ENCODE measurements around the gene ZSCAN20.

ZSCAN20 gene

GRCh38 chr1:33443705-33444180 is 28.7 kb upstream of the ZSCAN20 start:
- no peak for DNase-seq

- no peak for DNase-seq
Observed at GRCh38 chr1:33445108-33445507, 27.3 kb upstream of the ZSCAN20 start.

DNA sequence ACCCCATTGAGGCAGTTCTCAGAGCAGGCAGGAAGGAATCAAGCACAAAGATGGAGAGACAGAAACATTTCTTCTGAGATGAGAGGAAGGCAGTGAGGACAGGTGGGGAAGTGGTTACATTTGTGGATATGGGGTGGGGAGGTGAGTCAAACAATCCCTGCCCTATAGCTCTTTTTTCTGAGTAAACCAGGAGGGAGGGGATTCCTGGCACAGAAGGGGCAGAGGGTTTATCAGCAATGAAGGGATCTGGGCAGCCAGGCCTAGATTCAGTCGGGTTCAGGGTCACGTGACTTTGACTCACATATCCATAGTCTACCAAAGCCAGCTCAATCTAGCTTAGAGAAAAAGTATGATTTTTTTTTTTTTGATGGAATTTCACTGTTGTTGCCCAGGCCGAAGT is 25.9 kb upstream of the ZSCAN20 start:
- no peak for DNase-seq

DNA sequence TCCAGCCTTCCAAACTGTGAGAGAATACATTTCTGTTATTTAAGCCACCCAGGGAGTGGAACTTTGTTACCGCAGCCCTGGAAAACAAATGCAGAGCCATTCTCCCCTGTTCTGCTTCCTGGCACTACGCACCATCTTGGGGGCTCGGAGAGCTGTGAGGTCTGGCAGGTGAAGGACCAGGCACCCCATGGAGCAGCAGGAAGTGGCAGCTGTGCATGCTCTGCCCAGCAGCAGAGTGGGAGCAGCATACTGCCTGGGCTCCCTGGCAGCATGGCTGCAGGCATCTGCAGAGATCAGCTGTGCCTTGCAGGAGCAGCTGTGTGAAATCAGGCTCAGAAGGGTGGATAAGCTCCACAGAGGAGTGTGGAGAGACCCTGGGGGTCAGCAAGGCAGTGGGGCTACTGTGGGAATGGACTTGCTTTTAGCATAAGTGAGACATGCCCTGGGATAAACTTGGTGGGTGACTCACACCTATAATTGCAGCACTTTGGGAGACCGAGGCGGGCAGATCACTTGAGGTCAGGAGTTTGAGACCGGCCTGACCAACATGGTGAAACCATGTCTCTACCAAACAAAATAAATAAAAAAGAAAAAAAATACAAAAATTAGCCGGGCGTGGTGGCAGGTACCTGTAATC is 17.7 kb upstream of the ZSCAN20 start:
- DNase-seq, result peak; percentile 45

- peak; percentile 90 for DNase-seq
Observed at GRCh38 chr1:33455539-33456501, 16.6 kb upstream of the ZSCAN20 start.

GRCh38 chr1:33456502-33456886 is 16.0 kb upstream of the ZSCAN20 start:
- no peak for DNase-seq

DNA sequence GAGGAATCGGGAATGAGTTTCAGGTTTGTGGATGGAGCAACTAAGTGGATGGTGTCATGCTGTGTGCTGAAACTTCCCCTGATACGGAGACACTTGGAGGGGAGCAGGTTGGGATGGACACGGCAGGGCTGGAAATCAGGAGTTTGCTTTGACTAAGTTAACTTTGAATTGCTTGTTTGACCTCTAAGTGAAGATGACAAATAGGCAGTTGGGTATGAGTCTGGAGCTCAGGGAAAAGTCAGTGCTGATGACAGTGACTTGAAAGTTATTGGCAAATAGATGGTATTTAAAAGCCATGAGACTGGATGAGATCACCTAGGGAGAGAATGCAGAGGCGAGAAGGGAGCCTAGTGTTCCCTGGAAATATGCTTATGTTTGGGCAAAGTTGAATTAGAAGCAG is 12.8 kb upstream of the ZSCAN20 start:
- DNase-seq, result peak; percentile 62

- DNase-seq, result no peak
Observed at GRCh38 chr1:33460144-33460543, 12.3 kb upstream of the ZSCAN20 start.

- no peak for DNase-seq
Observed at GRCh38 chr1:33460947-33461629, 11.4 kb upstream of the ZSCAN20 start.

- DNase-seq, result no peak
Observed at GRCh38 chr1:33462405-33463164, 9.9 kb upstream of the ZSCAN20 start.

GRCh38 chr1:33464552-33464951 is 7.9 kb upstream of the ZSCAN20 start:
- DNase-seq, result no peak

DNA sequence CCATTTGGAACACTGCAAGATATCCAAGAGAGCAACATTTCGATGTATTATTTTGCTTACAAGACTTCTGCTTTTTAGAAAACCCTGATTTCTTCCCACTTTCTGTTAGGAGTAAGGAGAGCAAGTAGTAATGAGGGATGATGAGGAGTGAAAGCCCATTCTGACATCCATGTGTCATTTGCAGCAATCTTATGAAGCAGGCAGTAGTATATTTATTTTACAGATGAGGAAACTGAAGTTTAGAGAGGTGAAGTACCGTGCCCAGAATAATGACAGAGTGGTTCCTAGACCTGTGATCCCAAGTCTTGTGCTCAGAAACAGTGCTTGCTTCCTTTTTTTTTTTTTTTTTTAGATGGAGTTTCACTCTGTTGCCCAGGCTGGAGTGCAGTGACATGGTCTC is 7.1 kb upstream of the ZSCAN20 start:
- no peak for DNase-seq

- no peak for DNase-seq
Observed at GRCh38 chr1:33466159-33466558, 6.3 kb upstream of the ZSCAN20 start.

DNA sequence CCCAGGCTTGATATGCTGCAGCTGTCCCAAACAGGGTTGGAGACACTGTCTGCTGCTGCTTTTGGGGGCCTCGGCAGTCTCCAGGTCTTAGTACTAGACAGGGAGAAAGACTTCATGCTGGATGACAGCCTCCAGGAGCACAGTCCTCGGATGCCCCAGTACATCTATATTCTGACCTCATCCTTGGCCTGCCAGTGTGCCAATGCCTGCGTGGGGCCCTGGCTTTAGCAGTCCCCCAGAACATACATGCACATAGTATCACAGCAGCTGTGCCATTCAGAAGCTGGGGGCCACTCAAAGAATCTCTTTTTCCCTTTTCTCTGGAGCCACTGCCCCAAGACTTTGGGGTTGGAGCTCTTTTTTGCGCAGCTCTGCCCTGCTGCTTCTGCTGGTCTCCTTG is 4.4 kb upstream of the ZSCAN20 start:
- DNase-seq, result no peak

DNA sequence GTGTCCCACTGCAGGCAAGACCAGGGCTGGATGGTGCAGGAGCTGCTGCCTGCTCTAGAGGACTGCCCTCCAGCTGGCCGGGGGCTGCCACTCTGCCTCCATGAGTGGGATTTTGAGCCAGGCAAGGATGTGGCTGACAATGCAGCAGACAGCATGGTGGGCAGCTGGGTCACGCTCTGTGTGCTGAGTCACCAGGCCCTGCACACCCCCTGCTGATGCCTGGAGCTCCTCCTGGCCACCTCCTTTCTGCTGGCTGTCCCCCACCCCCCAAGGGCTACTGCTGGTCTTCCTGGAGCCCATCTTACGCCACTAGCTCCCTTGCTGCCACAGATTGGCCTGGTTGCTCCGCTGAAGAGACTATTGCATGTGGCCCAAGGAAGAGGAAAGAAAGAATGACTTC is 3.9 kb upstream of the ZSCAN20 start:
- DNase-seq, result no peak

DNA sequence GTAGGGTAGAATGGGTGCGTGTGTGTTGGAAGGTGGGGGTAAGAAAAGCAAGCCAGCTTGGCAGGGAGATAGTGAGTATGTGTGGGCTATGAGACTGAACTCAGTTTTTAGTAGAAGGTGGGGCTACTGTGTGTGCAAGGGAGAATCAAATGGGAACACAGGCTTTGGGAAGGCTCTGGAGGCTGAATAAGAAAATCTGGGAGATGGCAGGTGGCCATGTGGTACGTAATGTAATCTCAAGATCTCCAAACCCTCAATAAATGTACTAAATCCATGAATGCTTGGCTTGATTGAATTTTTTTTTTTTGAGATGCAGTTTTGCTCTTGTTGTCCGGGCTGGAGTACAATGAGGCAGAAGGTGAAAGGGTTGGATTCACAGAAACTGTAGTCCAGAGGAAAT is 3.5 kb upstream of the ZSCAN20 start:
- no peak for DNase-seq

DNA sequence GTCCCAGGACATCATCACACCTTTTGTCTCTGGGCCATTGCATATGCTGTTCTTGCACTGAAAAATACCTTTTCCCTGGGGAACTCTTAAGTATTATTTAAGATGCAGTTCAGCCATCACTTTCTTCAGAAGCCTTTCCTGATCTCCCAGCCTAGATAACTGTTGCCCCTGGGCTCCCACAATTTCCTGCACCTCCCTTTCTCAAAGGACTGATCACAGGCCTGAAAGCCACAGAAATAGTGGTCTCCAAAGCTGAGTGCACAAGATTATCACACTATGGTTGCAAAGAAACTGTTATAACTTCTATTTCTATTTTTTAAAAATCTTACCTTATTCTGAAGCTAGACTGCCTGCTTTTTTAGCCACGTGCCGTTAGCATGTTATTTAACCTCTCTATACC is 2.8 kb upstream of the ZSCAN20 start:
- DNase-seq, result no peak

DNA sequence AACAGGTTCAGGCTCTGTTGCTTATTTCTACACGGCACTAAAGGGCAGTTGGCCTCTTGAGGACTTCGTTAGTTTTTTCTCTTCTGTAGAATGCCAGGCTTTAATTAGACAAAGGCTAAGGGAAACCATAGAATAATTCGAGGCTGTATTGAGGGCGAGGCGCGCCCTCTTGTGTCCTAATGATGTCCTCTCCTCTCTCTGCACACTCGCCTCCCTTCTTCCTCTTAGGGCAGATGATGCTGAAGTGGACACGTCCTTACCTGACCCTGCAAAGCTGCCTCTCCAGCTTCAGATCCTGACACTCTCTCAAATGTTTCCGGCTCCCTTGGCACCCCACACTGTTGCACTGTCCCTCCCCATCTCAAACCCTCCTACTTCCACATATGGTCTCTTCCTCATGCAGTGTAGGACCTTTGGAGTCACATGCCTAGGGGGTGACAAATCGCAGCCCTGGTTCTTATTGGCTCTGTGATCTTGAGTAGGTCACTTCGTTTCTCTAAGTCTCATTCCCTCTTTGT is 1.9 kb upstream of the ZSCAN20 start:
- peak; percentile 89 for DNase-seq

- DNase-seq, result no peak
Observed at GRCh38 chr1:33471416-33471815, 1.0 kb upstream of the ZSCAN20 start.

- no peak for DNase-seq
Observed at GRCh38 chr1:33473900-33474299, 1.5 kb downstream of the ZSCAN20 start.

DNA sequence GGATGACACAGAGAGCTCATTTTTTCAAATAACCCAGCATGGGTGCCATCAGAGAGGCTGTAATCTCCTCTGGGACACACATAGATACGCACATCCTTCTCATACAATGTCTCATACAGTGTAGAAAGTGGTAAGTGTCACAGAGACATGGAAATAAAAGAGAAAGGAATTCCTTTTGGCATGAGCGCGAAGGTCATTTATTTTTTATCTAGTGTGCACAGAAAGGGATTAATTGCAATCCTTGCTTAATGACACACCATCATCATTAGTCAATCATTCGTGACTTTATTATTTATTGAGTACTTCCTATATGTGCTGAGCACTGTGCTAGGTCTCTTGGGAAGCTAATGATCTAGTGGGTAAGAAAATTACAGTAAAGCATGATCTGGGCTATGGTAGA is 5.0 kb downstream of the ZSCAN20 start:
- DNase-seq, result no peak

- DNase-seq, result no peak
Observed at GRCh38 chr1:33482412-33482811, 10.0 kb downstream of the ZSCAN20 start.

GRCh38 chr1:33488624-33489023 is 16.2 kb downstream of the ZSCAN20 start:
- DNase-seq, result no peak
